Measurements from ENCODE around the gene PBRM1.
"Not testable (repeated sequence)": the region's sequence is repeated elsewhere in the genome, so short reads cannot be mapped to it uniquely, and the experiment has no call there.

PBRM1 gene

DNA sequence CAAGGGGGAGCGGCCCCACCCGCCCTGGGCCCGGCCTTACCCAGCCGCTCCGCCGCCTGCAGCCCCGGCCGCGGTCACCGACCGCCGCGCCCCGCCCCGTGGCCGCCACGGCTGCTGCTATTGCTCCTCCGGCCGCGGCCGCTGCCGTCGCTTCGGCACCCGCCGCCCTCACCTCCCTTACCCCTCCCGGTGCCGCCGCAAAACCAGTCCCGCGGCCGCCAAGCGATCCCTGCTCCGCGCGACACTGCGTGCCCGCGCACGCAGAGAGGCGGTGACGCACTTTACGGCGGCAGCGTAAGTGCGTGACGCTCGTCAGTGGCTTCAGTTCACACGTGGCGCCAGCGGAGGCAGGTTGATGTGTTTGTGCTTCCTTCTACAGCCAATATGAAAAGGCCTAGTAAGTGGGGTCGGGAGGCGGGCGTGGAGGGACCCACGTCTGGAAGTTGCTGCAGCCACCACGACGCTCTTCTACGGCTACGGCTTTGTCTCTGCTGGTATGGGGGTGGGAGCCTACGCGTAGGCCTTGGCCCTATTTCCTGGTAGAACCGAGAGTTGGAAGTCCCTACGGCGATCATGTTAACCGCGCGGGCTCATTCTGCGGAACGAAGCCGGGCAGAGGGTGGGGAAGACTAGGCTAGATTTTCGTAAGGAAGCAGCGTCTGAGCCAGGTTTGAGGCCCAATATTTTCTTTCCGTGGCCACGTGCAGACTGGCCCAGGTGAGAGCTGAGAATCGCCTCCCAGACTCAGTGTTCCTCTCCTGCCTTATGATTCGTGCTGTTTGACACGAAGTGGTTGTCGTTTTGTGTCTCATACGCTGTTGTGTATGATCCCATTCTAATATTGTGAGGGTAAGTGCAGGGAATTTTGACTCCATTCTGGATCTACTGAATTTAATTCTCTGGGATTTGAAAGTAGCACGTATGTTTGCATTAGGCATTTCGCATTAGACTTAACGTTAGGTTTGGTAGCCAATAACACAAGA is at the start of gene PBRM1, which contains the start of gene GNL3:
TSS of gene PBRM1 (minus strand) at position 205 of the 983 bp plus-strand sequence.
TSS of gene GNL3 (plus strand) at position 324 of the 983 bp plus-strand sequence. CDS start at position 385, 61 bp downstream.
- TF ChIP-seq, protein P1, sequence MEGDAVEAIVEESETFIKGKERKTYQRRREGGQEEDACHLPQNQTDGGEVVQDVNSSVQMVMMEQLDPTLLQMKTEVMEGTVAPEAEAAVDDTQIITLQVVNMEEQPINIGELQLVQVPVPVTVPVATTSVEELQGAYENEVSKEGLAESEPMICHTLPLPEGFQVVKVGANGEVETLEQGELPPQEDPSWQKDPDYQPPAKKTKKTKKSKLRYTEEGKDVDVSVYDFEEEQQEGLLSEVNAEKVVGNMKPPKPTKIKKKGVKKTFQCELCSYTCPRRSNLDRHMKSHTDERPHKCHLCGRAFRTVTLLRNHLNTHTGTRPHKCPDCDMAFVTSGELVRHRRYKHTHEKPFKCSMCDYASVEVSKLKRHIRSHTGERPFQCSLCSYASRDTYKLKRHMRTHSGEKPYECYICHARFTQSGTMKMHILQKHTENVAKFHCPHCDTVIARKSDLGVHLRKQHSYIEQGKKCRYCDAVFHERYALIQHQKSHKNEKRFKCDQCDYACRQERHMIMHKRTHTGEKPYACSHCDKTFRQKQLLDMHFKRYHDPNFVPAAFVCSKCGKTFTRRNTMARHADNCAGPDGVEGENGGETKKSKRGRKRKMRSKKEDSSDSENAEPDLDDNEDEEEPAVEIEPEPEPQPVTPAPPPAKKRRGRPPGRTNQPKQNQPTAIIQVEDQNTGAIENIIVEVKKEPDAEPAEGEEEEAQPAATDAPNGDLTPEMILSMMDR (IDR thresholded peaks at IDR 0.05; ENCODE audit: low read depth, low read length): no peak
- peaks cover 58% of the 10 kb centered on the region for H3K36me3 ChIP-seq
- peak; percentile 93 for DNase-seq

DNA sequence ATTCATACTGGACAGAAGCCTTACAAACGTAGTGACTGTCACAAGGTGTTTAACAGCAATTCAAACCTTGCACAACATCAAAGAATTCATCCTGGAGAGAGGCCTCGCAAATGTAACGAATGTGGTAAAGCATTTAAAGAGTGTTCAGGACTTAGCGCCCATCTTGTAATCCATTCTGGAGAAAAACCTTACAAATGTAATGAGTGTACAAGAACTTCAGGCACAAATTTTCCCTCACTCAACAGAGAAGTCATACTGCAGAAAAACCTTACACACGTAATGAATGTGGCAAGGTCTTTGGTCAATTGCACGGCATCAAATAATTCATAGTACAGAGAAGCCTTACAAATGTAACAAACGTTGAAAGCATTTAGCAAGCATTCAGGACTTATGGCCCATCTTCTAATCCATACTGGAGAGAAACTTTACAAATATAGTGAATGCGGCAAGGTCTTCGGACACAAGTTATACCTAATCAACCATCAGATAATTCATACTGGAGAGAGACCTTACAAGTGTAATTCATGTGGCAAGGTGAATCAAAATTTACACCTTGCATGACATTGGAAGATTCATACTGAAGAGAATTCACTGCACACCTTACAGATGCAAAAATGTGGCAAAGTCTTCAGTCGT is 47.7 kb upstream of the PBRM1 start:
- no peak for DNase-seq
- no peaks in the 10 kb centered on the region for H3K27me3 ChIP-seq (ENCODE audit: insufficient read depth, low read depth, severe bottlenecking)
- TF ChIP-seq, protein P1 (IDR thresholded peaks at IDR 0.05; ENCODE audit: low read depth, low read length): no peak
- no peak overlapping the region for H3K27ac ChIP-seq
- H3K36me3 ChIP-seq: peaks cover 82% of the 10 kb centered on the region
- H3K9me3 ChIP-seq (ENCODE audit: severe bottlenecking): peaks cover 35% of the 10 kb centered on the region
- no peak overlapping the region for H3K4me3 ChIP-seq (ENCODE audit: low read depth, low read length)

More for the DNA sequence above, at the start of gene PBRM1, which contains the start of gene GNL3:
- H3K4me3 ChIP-seq (ENCODE audit: low read depth, low read length): peak within 1 kb of the TSS; percentile 90
- peak within 1 kb of the TSS; percentile 95 for H3K27ac ChIP-seq
- no peaks in the 10 kb centered on the region for H3K9me3 ChIP-seq (ENCODE audit: severe bottlenecking)
- H3K27me3 ChIP-seq (ENCODE audit: insufficient read depth, low read depth, severe bottlenecking): no peaks in the 10 kb centered on the region

DNA sequence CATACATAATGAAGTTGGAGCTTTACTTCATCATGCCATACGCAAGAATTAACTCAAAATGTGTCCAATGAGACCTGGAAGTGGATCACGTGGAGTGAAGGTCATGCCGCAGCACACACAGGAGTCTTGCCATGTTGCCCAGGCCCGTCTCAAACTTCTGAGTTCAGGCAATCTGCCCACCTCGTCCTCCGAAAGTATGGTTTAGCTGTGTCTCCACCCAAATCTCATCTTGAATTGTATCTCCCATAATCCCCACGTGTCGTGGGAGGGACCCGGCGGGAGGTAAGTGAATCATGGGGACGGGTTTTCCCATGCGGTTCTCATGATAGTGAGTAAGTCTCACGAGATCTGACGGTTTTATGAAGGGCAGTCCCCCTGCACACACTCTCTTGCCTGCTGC is 45.9 kb upstream of the PBRM1 start:
- DNase-seq: no peak
- Histone ChIP-seq H3K27ac (peak overlapping the region; percentile 46), H3K9me3 (ENCODE audit: severe bottlenecking) (peaks cover 38% of the 10 kb centered on the region), H3K4me3 (ENCODE audit: low read depth, low read length) (no peak overlapping the region), H3K36me3 (peaks cover 68% of the 10 kb centered on the region), H3K27me3 (ENCODE audit: insufficient read depth, low read depth, severe bottlenecking) (no peaks in the 10 kb centered on the region)
- TF ChIP-seq, protein P1 (IDR thresholded peaks at IDR 0.05; ENCODE audit: low read depth, low read length): no peak

DNA sequence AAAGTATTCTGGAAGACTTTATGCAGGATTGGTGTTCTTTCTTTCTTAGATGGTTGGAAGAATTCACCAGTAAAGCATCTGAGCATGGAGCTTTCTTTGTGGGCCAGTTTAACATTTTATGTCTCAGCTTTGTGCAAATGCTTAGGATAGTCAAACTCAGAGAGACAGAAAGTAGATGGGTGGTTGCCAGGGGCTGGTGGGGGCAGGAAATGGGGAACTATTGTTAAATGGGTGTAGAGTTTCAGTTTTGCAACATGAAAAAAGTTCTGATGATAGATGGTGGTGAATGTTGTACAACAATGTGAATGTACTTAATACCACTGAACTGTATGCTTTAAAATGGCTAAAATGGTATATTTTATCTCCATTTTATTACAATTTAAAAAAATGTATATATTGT is 45.0 kb upstream of the PBRM1 start:
- Histone ChIP-seq H3K27me3 (ENCODE audit: insufficient read depth, low read depth, severe bottlenecking) (no peaks in the 10 kb centered on the region), H3K4me3 (ENCODE audit: low read depth, low read length) (no peak overlapping the region), H3K27ac (no peak overlapping the region), H3K9me3 (ENCODE audit: severe bottlenecking) (peaks cover 38% of the 10 kb centered on the region), H3K36me3 (peaks cover 59% of the 10 kb centered on the region)
- DNase-seq: no peak
- TF ChIP-seq, protein P1 (IDR thresholded peaks at IDR 0.05; ENCODE audit: low read depth, low read length): no peak

DNA sequence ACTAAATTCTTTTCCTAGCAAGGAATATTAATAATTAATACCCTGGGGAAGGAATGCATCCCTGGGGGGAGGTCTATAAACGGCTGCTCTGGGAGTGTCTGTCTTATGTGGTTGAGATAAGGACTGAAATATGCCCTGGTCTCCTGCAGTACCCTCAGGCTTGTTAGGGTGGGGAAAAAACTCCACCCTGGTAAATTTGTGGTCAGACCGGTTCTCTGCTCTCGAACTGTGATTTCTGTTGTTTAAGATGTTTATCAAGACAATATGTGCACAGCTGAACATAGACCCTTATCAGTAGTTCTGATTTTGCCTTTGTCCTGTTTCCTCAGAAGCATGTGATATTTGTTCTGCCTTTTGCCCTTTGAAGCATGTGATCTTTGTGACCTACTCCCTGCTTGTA is 43.0 kb upstream of the PBRM1 start:
- Histone ChIP-seq H3K36me3 (peaks cover 46% of the 10 kb centered on the region), H3K9me3 (ENCODE audit: severe bottlenecking) (peaks cover 32% of the 10 kb centered on the region)
- not testable (repeated sequence) for H3K27me3 ChIP-seq (ENCODE audit: insufficient read depth, low read depth, severe bottlenecking); H3K27ac ChIP-seq; H3K4me3 ChIP-seq (ENCODE audit: low read depth, low read length); DNase-seq

DNA sequence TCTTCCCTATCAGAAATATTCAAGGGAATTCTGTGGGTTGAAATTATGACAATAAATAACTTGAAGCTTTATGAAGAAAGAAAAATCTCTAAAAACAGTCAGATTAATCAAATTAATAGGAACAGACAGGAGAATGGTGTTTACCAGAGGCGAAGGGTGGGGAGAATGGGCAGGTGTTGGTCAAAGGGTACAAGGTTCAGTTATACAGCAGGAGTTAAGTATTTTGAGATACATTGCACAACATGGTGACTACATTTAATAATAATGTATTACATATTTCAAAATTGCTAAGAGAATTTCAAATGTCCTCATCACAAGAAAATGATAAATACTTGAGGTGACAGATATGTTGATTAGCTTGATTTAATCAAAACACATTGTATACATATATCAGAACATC is 38.8 kb upstream of the PBRM1 start:
- H3K4me3 ChIP-seq (ENCODE audit: low read depth, low read length): no peak overlapping the region
- TF ChIP-seq, protein P1 (IDR thresholded peaks at IDR 0.05; ENCODE audit: low read depth, low read length): no peak
- H3K27me3 ChIP-seq (ENCODE audit: insufficient read depth, low read depth, severe bottlenecking): no peaks in the 10 kb centered on the region
- no peak overlapping the region for H3K27ac ChIP-seq
- H3K36me3 ChIP-seq: peaks cover 20% of the 10 kb centered on the region
- no peak for DNase-seq
- peaks cover 10% of the 10 kb centered on the region for H3K9me3 ChIP-seq (ENCODE audit: severe bottlenecking)
